Adipocyte (in vitro differentiated cells): ENCODE data around the gene HES7.
"Not testable (repeated sequence)": the region's sequence is repeated elsewhere in the genome, so short reads cannot be mapped to it uniquely, and the experiment has no call there.

Experiments used
- DNase-seq: peaks from one replicate; pipeline ENCODE4 v3.0.0-alpha.2; 2015; ENCODE audit warnings: low read depth
- H3K27me3 ChIP-seq: replicated peaks from 2 replicates; pipeline ENCODE4 v1.7.0; 2013; ENCODE audit warnings: mild to moderate bottlenecking, low read length, moderate library complexity; ENCODE audit not compliant: control insufficient read depth, insufficient read depth
- H3K36me3 ChIP-seq: 2 replicates; pipeline ENCODE4 v1.7.0; 2013; ENCODE audit warnings: low read length, mild to moderate bottlenecking, moderate library complexity; ENCODE audit not compliant: control insufficient read depth, insufficient read depth, severe bottlenecking
- H3K4me1 ChIP-seq: 2 replicates; pipeline ENCODE4 v1.7.0; 2013; ENCODE audit warnings: mild to moderate bottlenecking, low read length, moderate library complexity; ENCODE audit not compliant: control insufficient read depth, insufficient read depth
- H3K4me3 ChIP-seq: 2 replicates; pipeline ENCODE4 v1.7.0; 2013; ENCODE audit warnings: mild to moderate bottlenecking, low read length, moderate library complexity
- H3K9ac ChIP-seq: 2 replicates; pipeline ENCODE4 v1.7.0; 2013; ENCODE audit warnings: mild to moderate bottlenecking, low read length, moderate library complexity
- H3K9me3 ChIP-seq: 2 replicates; pipeline ENCODE4 v1.7.0; 2013; ENCODE audit warnings: mild to moderate bottlenecking, low read length, moderate library complexity; ENCODE audit not compliant: control insufficient read depth

Gene HES7

DNA sequence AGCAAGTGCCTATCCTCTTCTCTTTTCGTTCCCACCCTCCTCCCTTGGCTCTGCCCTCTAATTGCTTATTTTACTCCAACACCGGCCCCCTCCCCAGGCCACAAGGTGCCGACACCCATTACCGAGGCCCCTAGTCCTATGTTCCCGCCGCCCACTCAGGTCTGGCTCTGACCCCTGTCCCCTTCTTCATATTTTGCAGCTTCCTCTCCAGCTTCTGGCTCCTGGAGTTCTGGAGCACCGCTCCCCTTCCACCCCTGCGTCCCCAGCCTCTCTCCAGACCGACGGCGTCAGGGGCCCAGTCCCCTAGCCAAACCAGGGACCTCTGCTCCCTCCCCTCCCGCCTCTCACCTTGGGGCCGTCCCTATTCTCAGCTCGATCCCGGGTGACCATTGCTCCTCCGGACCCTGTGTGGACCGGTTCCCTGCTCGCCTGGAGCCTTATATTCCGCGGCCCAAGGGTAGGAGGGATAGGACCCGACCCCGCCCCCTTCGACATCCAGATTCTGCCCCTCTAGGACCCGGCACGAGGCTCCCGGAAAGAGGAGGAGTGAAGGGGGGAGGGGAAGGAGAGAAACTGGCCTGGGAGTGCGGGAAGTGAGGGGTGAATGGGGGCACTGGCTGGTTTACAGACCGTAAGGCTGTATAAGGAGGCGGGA, at the start of gene HES7:
TSS of gene HES7 (minus strand) at position 412 of the 655 bp plus-strand sequence. CDS start at position 390, 22 bp downstream.
- Histone ChIP-seq H3K4me3 (peak within 1 kb of the TSS; percentile 78), H3K9me3 (no peaks in the 10 kb centered on the region), H3K9ac (peak within 1 kb of the TSS; percentile 18), H3K4me1 (peaks cover 48% of the 10 kb centered on the region), H3K36me3 (no peaks in the 10 kb centered on the region), H3K27me3 (peaks cover 10% of the 10 kb centered on the region)
- peak; percentile 53 for DNase-seq

GRCh38 chr17:8173056-8173870, 49.4 kb upstream of the HES7 start:
- Histone ChIP-seq H3K9me3 (no peaks in the 10 kb centered on the region), H3K36me3 (no peaks in the 10 kb centered on the region), H3K9ac (peak overlapping the region; percentile 90), H3K4me1 (peaks cover 20% of the 10 kb centered on the region), H3K27me3 (no peaks in the 10 kb centered on the region), H3K4me3 (peak overlapping the region; percentile 81)
- peak; percentile 95 for DNase-seq

GRCh38 chr17:8170186-8170585, 46.3 kb upstream of the HES7 start:
- H3K9me3 ChIP-seq, DNase-seq, H3K27me3 ChIP-seq, H3K4me3 ChIP-seq, H3K36me3 ChIP-seq, H3K9ac ChIP-seq: not testable (repeated sequence)
- H3K4me1 ChIP-seq = peaks cover 10% of the 10 kb centered on the region

- Histone ChIP-seq H3K4me1 (peaks cover 20% of the 10 kb centered on the region), H3K27me3 (no peaks in the 10 kb centered on the region), H3K9ac (no peak overlapping the region), H3K4me3 (no peak overlapping the region), H3K36me3 (no peaks in the 10 kb centered on the region), H3K9me3 (no peaks in the 10 kb centered on the region)
- no peak for DNase-seq
Measured at GRCh38 chr17:8167526-8167925, 43.6 kb upstream of the HES7 start.

- Histone ChIP-seq H3K4me1 (peaks cover 24% of the 10 kb centered on the region), H3K36me3 (no peaks in the 10 kb centered on the region), H3K27me3 (no peaks in the 10 kb centered on the region), H3K9me3 (no peaks in the 10 kb centered on the region), H3K9ac (no peak overlapping the region), H3K4me3 (no peak overlapping the region)
- DNase-seq = no peak
Measured at GRCh38 chr17:8166731-8167130, 42.8 kb upstream of the HES7 start.

- DNase-seq = no peak
- H3K4me1 ChIP-seq = peaks cover 33% of the 10 kb centered on the region
- no peaks in the 10 kb centered on the region for H3K9me3 ChIP-seq
- H3K36me3 ChIP-seq = peaks cover 14% of the 10 kb centered on the region
- no peak overlapping the region for H3K4me3 ChIP-seq
- no peaks in the 10 kb centered on the region for H3K27me3 ChIP-seq
- H3K9ac ChIP-seq = peak overlapping the region; percentile 88
Measured at GRCh38 chr17:8164815-8165131, 40.9 kb upstream of the HES7 start.

- DNase-seq = peak; percentile 34
- Histone ChIP-seq H3K36me3 (peaks cover 19% of the 10 kb centered on the region), H3K4me3 (no peak overlapping the region), H3K9ac (peak overlapping the region; percentile 88), H3K27me3 (no peaks in the 10 kb centered on the region), H3K4me1 (peaks cover 33% of the 10 kb centered on the region), H3K9me3 (no peaks in the 10 kb centered on the region)
Measured at GRCh38 chr17:8163978-8164814, 40.3 kb upstream of the HES7 start.

- H3K27me3 ChIP-seq = no peaks in the 10 kb centered on the region
- peak overlapping the region; percentile 95 for H3K4me3 ChIP-seq
- peak overlapping the region; percentile 96 for H3K9ac ChIP-seq
- DNase-seq = peak; percentile 43
- no peaks in the 10 kb centered on the region for H3K9me3 ChIP-seq
- H3K4me1 ChIP-seq = peaks cover 37% of the 10 kb centered on the region
- H3K36me3 ChIP-seq = peaks cover 19% of the 10 kb centered on the region
Measured at GRCh38 chr17:8162997-8163977, 39.4 kb upstream of the HES7 start.

- H3K27me3 ChIP-seq = no peaks in the 10 kb centered on the region
- H3K4me1 ChIP-seq = peaks cover 37% of the 10 kb centered on the region
- DNase-seq = peak; percentile 91
- no peaks in the 10 kb centered on the region for H3K9me3 ChIP-seq
- H3K36me3 ChIP-seq = peaks cover 19% of the 10 kb centered on the region
- peak within 1 kb of the TSS; percentile 96 for H3K9ac ChIP-seq
- peak within 1 kb of the TSS; percentile 95 for H3K4me3 ChIP-seq
Measured at GRCh38 chr17:8162233-8162996, 38.5 kb upstream of the HES7 start, which contains the start of gene VAMP2. TSS of gene VAMP2 (minus strand) at chr17:8162948. CDS start at chr17:8162879, 69 bp downstream.
